Measurements from ENCODE around the gene UBAP1.

- no peak for TF ChIP-seq POLR2AphosphoS5 (IDR thresholded peaks at IDR 0.05; ENCODE audit: low read depth, low read length)
- no peak for TF ChIP-seq TAF1 (IDR thresholded peaks at IDR 0.05; ENCODE audit: borderline replicate concordance, insufficient read depth, low read length)
- TF ChIP-seq REST (IDR thresholded peaks at IDR 0.05; ENCODE audit: insufficient read depth in 1 of 2, low read depth in 2 of 2, low read length in 2 of 2), result no peak
- TF ChIP-seq SIN3A (IDR thresholded peaks at IDR 0.05; ENCODE audit: borderline replicate concordance, insufficient read depth, low read length), result no peak
- TF ChIP-seq FOXP2 (optimal IDR thresholded peaks at IDR 0.05; ENCODE audit: borderline replicate concordance, extremely low read depth, extremely low read length, insufficient read depth), result no peak
Observed at GRCh38 chr9:34271265-34272006, 92.6 kb downstream of the UBAP1 start.
